DND-41 (cell line): ENCODE measurements around the gene MMD.
"Not testable (repeated sequence)": the region's sequence is repeated elsewhere in the genome, so short reads cannot be mapped to it uniquely, and the experiment has no call there.

Experiments used
- ATAC-seq: fragments of 200-7000 bp; cut with Tn5 transposase; 3 replicates; pipeline ENCODE4 v1.9.1; 2021; ENCODE audit warnings: low read depth; ENCODE audit not compliant: insufficient read depth
- DNase-seq: peaks from one replicate; pipeline ENCODE4 v3.0.0-alpha.2; 2020
- H2AFZ ChIP-seq: 2 replicates; pipeline ENCODE4 v1.6.0; 2012; ENCODE audit warnings: low read depth, low read length
- H3K27ac ChIP-seq: 2 replicates; pipeline ENCODE4 v1.5.1; 2012; ENCODE audit warnings: low read length, inconsistent platforms
- H3K27me3 ChIP-seq: fragments of 200-600 bp; sonication (generic); 2 replicates; pipeline ENCODE4 v1.6.0; 2012; ENCODE audit warnings: low read length, mild to moderate bottlenecking, inconsistent platforms; ENCODE audit not compliant: insufficient read depth, poor library complexity
- H3K36me3 ChIP-seq: 2 replicates; pipeline ENCODE4 v1.5.1; 2012; ENCODE audit warnings: low read length, inconsistent platforms; ENCODE audit not compliant: insufficient read depth
- H3K4me1 ChIP-seq: 2 replicates; pipeline ENCODE4 v1.5.1; 2012; ENCODE audit warnings: mild to moderate bottlenecking, low read length; ENCODE audit not compliant: insufficient read depth
- H3K4me2 ChIP-seq: 2 replicates; pipeline ENCODE4 v1.6.0; 2012; ENCODE audit warnings: mild to moderate bottlenecking, moderate library complexity, low read length, inconsistent platforms; ENCODE audit not compliant: insufficient read depth
- H3K4me3 ChIP-seq, 2 experiments: fragments of 200-600 bp in 1 of 2; shearing (Covaris generic) in 1 of 2; 2 replicates each; pipeline ENCODE4 v1.5.1; 2012 to 2016; ENCODE audit warnings: inconsistent platforms in 2 of 2, low read length in 2 of 2, mild to moderate bottlenecking in 2 of 2, low read depth in 1 of 2, moderate library complexity in 1 of 2
- H3K79me2 ChIP-seq: 2 replicates; pipeline ENCODE4 v1.6.0; 2012; ENCODE audit warnings: low read length, inconsistent platforms; ENCODE audit not compliant: insufficient read depth
- H3K9ac ChIP-seq: 2 replicates; pipeline ENCODE4 v1.6.0; 2012; ENCODE audit warnings: low read depth, mild to moderate bottlenecking, inconsistent platforms, low read length, moderate library complexity
- H3K9me3 ChIP-seq: 2 replicates; pipeline ENCODE4 v1.5.1; 2012; ENCODE audit warnings: low read length, moderate library complexity, mild to moderate bottlenecking, inconsistent platforms; ENCODE audit not compliant: insufficient read depth, severe bottlenecking
- H4K20me1 ChIP-seq: 2 replicates; pipeline ENCODE4 v1.6.0; 2012; ENCODE audit warnings: low read length; ENCODE audit not compliant: insufficient read depth
- CTCF ChIP-seq: IDR thresholded peaks from 2 replicates; pipeline ENCODE4 v1.5.1; 2012; ENCODE audit warnings: borderline replicate concordance, low read length, moderate library complexity, mild to moderate bottlenecking; ENCODE audit not compliant: poor library complexity, severe bottlenecking; ENCODE audit errors: extremely low read depth
- EZH2 ChIP-seq: IDR thresholded peaks from 3 replicates; pipeline ENCODE4 v1.6.1; 2012; ENCODE audit warnings: borderline replicate concordance, low read depth, mild to moderate bottlenecking, moderate library complexity, low read length, inconsistent platforms; ENCODE audit not compliant: severe bottlenecking

The MMD gene

GRCh38 chr17:55421179-55421934, at the start of gene MMD:
MMD (minus strand) TSS chr17:55421835; CDS start chr17:55421695, 140 bp downstream.
- H3K27ac ChIP-seq, result peak within 1 kb of the TSS; percentile 74
- H3K9me3 ChIP-seq, result no peaks in the 10 kb centered on the region
- no peak for DNase-seq
- H2AFZ ChIP-seq, result peak within 1 kb of the TSS; percentile 96
- H3K4me2 ChIP-seq, result peak within 1 kb of the TSS; percentile 94
- ATAC-seq, result peak; percentile 29
- H3K9ac ChIP-seq, result peak within 1 kb of the TSS; percentile 97
- H3K4me3 ChIP-seq, result peak within 1 kb of the TSS; percentile 66 to 83
- peaks cover 22% of the 10 kb centered on the region for H3K27me3 ChIP-seq
- peaks cover 15% of the 10 kb centered on the region for H4K20me1 ChIP-seq
- TF ChIP-seq CTCF (no peak), EZH2 (no peak)
- H3K79me2 ChIP-seq, result peaks cover 53% of the 10 kb centered on the region
- peaks cover 14% of the 10 kb centered on the region for H3K36me3 ChIP-seq
- H3K4me1 ChIP-seq, result peaks cover 32% of the 10 kb centered on the region

- Histone ChIP-seq H3K79me2 (no peaks in the 10 kb centered on the region), H3K27ac (no peak overlapping the region), H2AFZ (no peak overlapping the region), H3K36me3 (no peaks in the 10 kb centered on the region), H3K4me3 (no peak overlapping the region), H4K20me1 (no peaks in the 10 kb centered on the region), H3K4me1 (no peaks in the 10 kb centered on the region), H3K4me2 (no peak overlapping the region), H3K9me3 (no peaks in the 10 kb centered on the region), H3K9ac (no peak overlapping the region), H3K27me3 (no peaks in the 10 kb centered on the region)
- TF ChIP-seq CTCF, result no peak
- TF ChIP-seq EZH2, result no peak
- ATAC-seq (no peak), DNase-seq (no peak)
Observed at GRCh38 chr17:55466671-55467070, 45.0 kb upstream of the MMD start.

GRCh38 chr17:55465771-55466170, 44.1 kb upstream of the MMD start:
- not testable (repeated sequence) for H2AFZ ChIP-seq, H3K36me3 ChIP-seq, DNase-seq, H3K27me3 ChIP-seq, H3K4me2 ChIP-seq, H3K9ac ChIP-seq, H4K20me1 ChIP-seq, H3K9me3 ChIP-seq, ATAC-seq, H3K4me3 ChIP-seq, H3K79me2 ChIP-seq, H3K4me1 ChIP-seq, H3K27ac ChIP-seq

GRCh38 chr17:55463600-55463999, 42.0 kb upstream of the MMD start:
- no peaks in the 10 kb centered on the region for H3K9me3 ChIP-seq
- no peaks in the 10 kb centered on the region for H3K4me1 ChIP-seq
- no peak overlapping the region for H2AFZ ChIP-seq
- no peaks in the 10 kb centered on the region for H3K27me3 ChIP-seq
- H3K4me3 ChIP-seq, result no peak overlapping the region
- H3K4me2 ChIP-seq, result no peak overlapping the region
- no peaks in the 10 kb centered on the region for H3K36me3 ChIP-seq
- TF ChIP-seq EZH2 (no peak), CTCF (no peak)
- no peaks in the 10 kb centered on the region for H3K79me2 ChIP-seq
- no peak for DNase-seq
- no peak for ATAC-seq
- no peaks in the 10 kb centered on the region for H4K20me1 ChIP-seq
- no peak overlapping the region for H3K9ac ChIP-seq
- no peak overlapping the region for H3K27ac ChIP-seq
